MM.1S (cell line): ENCODE results near the gene SNF8.
"Not testable (repeated sequence)": the region's sequence is repeated elsewhere in the genome, so short reads cannot be mapped to it uniquely, and the experiment has no call there.

ENCODE experiments used
- DNase-seq: peaks from one replicate; pipeline ENCODE4 v3.0.0-alpha.2; 2015
- H2AFZ ChIP-seq: fragments of 300-600 bp; sonication (generic); 2 replicates; pipeline ENCODE4 v1.6.0; 2016; ENCODE audit warnings: antibody characterized with exemption, low read length
- H3F3A ChIP-seq: fragments of 300-600 bp; sonication (generic); 2 replicates; pipeline ENCODE4 v1.6.1; 2016; ENCODE audit warnings: mild to moderate bottlenecking, antibody characterized with exemption, low read length, moderate library complexity, mixed read lengths; ENCODE audit not compliant: insufficient read depth
- H3K27ac ChIP-seq: fragments of 300-600 bp; sonication (generic); 2 replicates; pipeline ENCODE4 v1.5.1; 2016; ENCODE audit warnings: mild to moderate bottlenecking, low read length
- H3K27me3 ChIP-seq: fragments of 300-600 bp; sonication (generic); replicated peaks from 2 replicates; pipeline ENCODE4 v1.6.0; 2016; ENCODE audit warnings: low read length; ENCODE audit not compliant: insufficient read depth
- H3K36me3 ChIP-seq: fragments of 300-600 bp; sonication (generic); replicated peaks from 2 replicates; pipeline ENCODE4 v1.6.1; 2016; ENCODE audit warnings: mild to moderate bottlenecking, low read length, mixed read lengths; ENCODE audit not compliant: insufficient read depth
- H3K4me1 ChIP-seq: fragments of 300-600 bp; sonication (generic); 2 replicates; pipeline ENCODE4 v1.6.1; 2016; ENCODE audit warnings: low read length, mixed read lengths
- H3K4me2 ChIP-seq: fragments of 300-600 bp; sonication (generic); 2 replicates; pipeline ENCODE4 v1.6.0; 2016; ENCODE audit warnings: low read depth, low read length
- H3K4me3 ChIP-seq: fragments of 300-600 bp; sonication (generic); 2 replicates; pipeline ENCODE4 v1.5.1; 2016; ENCODE audit warnings: low read length, mixed read lengths
- H3K79me2 ChIP-seq: fragments of 300-600 bp; sonication (generic); 2 replicates; pipeline ENCODE4 v1.6.1; 2016; ENCODE audit warnings: mixed run types, low read length, mixed read lengths
- H3K9ac ChIP-seq: fragments of 300-600 bp; sonication (generic); 2 replicates; pipeline ENCODE4 v1.6.1; 2016; ENCODE audit warnings: low read length, mixed read lengths
- H3K9me2 ChIP-seq: fragments of 300-600 bp; sonication (generic); replicated peaks from 2 replicates; pipeline ENCODE4 v1.6.1; 2016; ENCODE audit warnings: mild to moderate bottlenecking, low read length, mixed read lengths; ENCODE audit not compliant: insufficient read depth
- H3K9me3 ChIP-seq: fragments of 300-600 bp; sonication (generic); replicated peaks from 2 replicates; pipeline ENCODE4 v1.6.1; 2016; ENCODE audit warnings: mild to moderate bottlenecking, low read length, mixed read lengths; ENCODE audit not compliant: insufficient read depth
- H4K20me1 ChIP-seq: fragments of 300-600 bp; sonication (generic); 2 replicates; pipeline ENCODE4 v1.6.1; 2016; ENCODE audit warnings: mild to moderate bottlenecking, low read length, moderate library complexity, mixed read lengths; ENCODE audit not compliant: insufficient read depth
- EZH2 ChIP-seq: fragments of 300-600 bp; sonication (generic); optimal IDR thresholded peaks from 2 replicates; pipeline ENCODE3; 2017; ENCODE audit warnings: low read depth, mild to moderate bottlenecking, antibody characterized with exemption, low read length, mixed read lengths
- EZH2phosphoT487 ChIP-seq: fragments of 300-600 bp; sonication (generic); IDR thresholded peaks from 2 replicates; pipeline ENCODE4 v1.6.1; 2018; ENCODE audit warnings: antibody characterized with exemption, low read length
- TF ChIP-seq, protein P1 (sequence below): fragments of 300-600 bp; sonication (generic); IDR thresholded peaks from 2 replicates; pipeline ENCODE4 v1.5.1; 2016; ENCODE audit warnings: antibody characterized with exemption, low read length, mixed read lengths

SNF8 gene

GRCh38 chr17:48952904-48953303, 8.3 kb upstream of the SNF8 start:
- Histone ChIP-seq H3K79me2 (no peaks in the 10 kb centered on the region), H3K27ac (no peak overlapping the region), H3K9ac (no peak overlapping the region), H3F3A (no peaks in the 10 kb centered on the region), H3K4me2 (peak overlapping the region; percentile 27; the same call in 1 of the 2 replicates), H4K20me1 (no peaks in the 10 kb centered on the region), H3K27me3 (peaks cover 7% of the 10 kb centered on the region), H3K9me2 (no peaks in the 10 kb centered on the region), H3K36me3 (no peaks in the 10 kb centered on the region), H2AFZ (no peak overlapping the region), H3K4me1 (no peaks in the 10 kb centered on the region), H3K4me3 (no peak overlapping the region), H3K9me3 (no peaks in the 10 kb centered on the region)
- no peak for TF ChIP-seq EZH2phosphoT487
- TF ChIP-seq, protein P1, sequence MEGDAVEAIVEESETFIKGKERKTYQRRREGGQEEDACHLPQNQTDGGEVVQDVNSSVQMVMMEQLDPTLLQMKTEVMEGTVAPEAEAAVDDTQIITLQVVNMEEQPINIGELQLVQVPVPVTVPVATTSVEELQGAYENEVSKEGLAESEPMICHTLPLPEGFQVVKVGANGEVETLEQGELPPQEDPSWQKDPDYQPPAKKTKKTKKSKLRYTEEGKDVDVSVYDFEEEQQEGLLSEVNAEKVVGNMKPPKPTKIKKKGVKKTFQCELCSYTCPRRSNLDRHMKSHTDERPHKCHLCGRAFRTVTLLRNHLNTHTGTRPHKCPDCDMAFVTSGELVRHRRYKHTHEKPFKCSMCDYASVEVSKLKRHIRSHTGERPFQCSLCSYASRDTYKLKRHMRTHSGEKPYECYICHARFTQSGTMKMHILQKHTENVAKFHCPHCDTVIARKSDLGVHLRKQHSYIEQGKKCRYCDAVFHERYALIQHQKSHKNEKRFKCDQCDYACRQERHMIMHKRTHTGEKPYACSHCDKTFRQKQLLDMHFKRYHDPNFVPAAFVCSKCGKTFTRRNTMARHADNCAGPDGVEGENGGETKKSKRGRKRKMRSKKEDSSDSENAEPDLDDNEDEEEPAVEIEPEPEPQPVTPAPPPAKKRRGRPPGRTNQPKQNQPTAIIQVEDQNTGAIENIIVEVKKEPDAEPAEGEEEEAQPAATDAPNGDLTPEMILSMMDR: no peak
- TF ChIP-seq EZH2: no peak
- peak; percentile 21 for DNase-seq

DNA sequence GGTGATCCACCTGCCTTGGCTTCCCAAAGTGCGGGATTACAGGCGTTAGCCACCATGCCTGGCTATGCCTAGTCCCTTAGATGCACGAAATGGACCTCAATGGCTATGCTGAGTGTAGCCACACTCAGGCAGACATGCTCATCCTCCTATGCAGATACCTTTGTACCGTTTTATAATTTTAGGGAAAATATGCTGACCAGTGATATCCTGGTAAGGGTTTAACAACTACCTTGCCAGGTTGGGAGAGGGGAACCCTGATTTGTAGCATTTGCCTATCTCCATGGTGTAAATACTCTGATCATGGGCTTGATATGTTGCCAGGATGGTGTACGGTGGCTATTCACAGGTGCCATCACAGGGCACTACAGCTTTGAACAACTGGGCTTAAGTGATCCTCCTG, 6.9 kb upstream of the SNF8 start:
- TF ChIP-seq, protein P1: no peak
- TF ChIP-seq EZH2 (no peak), EZH2phosphoT487 (no peak)
- no peaks in the 10 kb centered on the region for H3K9me2 ChIP-seq
- H3K4me1 ChIP-seq: no peaks in the 10 kb centered on the region
- no peak overlapping the region for H3K27ac ChIP-seq
- H2AFZ ChIP-seq: no peak overlapping the region
- no peak overlapping the region for H3K9ac ChIP-seq
- no peak for DNase-seq
- H3K36me3 ChIP-seq: no peaks in the 10 kb centered on the region
- H3K79me2 ChIP-seq: no peaks in the 10 kb centered on the region
- H3K4me2 ChIP-seq: no peak overlapping the region
- H4K20me1 ChIP-seq: no peaks in the 10 kb centered on the region
- H3F3A ChIP-seq: no peaks in the 10 kb centered on the region
- no peaks in the 10 kb centered on the region for H3K9me3 ChIP-seq
- H3K4me3 ChIP-seq: no peak overlapping the region
- peaks cover 2% of the 10 kb centered on the region for H3K27me3 ChIP-seq

DNA sequence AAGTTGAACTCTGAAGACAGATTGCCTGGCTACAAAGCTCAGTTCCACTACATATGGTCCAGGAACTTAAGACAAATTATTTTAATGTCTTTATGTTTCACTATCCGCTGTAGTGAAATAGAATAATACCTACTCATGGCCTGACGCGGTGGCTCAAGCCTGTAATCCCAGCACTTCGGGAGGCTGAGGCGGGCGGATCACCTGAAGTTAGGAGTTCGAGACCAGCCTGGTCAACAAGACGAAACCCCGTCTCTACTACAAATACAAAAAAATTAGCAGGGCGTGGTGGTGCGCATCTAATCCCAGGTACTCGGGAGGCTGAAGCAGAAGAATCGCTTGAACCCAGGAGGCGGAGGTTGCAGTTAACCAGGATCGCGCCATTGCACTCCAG, 614 bp upstream of the SNF8 start:
- peak overlapping the region; percentile 68; the same call in 1 of the 2 replicates for H3K27ac ChIP-seq

DNA sequence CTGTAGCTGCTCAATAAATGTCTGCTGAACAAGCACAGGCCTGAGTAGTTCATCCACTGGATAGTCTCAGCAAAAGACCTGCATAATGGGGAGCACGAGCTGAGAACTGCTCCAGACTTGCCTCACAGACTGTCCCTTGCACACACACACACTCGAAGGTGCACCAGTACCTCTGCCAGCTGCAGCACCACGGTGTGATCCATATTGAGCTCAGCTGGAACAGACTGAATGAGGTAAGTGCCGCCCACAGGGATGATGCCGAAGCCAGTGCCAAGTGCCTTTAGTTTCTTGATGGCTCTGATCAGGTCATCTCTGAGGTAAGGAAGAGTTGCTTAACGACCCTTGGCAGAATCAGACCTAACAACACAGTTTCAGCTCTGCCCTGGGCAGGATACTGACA, 11.6 kb downstream of the SNF8 start:
- Histone ChIP-seq H3K36me3 (peaks cover 6% of the 10 kb centered on the region), H3K4me1 (no peaks in the 10 kb centered on the region), H3F3A (no peaks in the 10 kb centered on the region; the same call in 1 of the 2 replicates), H3K27me3 (no peaks in the 10 kb centered on the region), H3K27ac (no peak overlapping the region), H3K4me3 (no peak overlapping the region), H4K20me1 (no peaks in the 10 kb centered on the region; the same call in 1 of the 2 replicates), H3K4me2 (no peak overlapping the region), H3K9me2 (no peaks in the 10 kb centered on the region), H2AFZ (no peak overlapping the region), H3K9me3 (no peaks in the 10 kb centered on the region), H3K79me2 (no peaks in the 10 kb centered on the region), H3K9ac (no peak overlapping the region)
- DNase-seq: no peak
- TF ChIP-seq EZH2: no peak
- TF ChIP-seq, protein P1: no peak
- no peak for TF ChIP-seq EZH2phosphoT487

More for the DNA sequence above, 614 bp upstream of the SNF8 start:
- H3K27me3 ChIP-seq, H4K20me1 ChIP-seq, H3K9me3 ChIP-seq, DNase-seq, H3K36me3 ChIP-seq, H3K4me1 ChIP-seq, H3F3A ChIP-seq, H3K9me2 ChIP-seq: not testable (repeated sequence)
- Histone ChIP-seq H3K9ac (peak overlapping the region; percentile 72; the same call in 1 of the 2 replicates), H3K4me2 (peak overlapping the region; percentile 90), H2AFZ (peak overlapping the region; percentile 100), H3K4me3 (peak overlapping the region; percentile 97), H3K79me2 (peaks cover 12% of the 10 kb centered on the region)
